ENCODE measurements around the gene CLSTN2. TPM values are rescaled to one million over a fixed set of nuclear protein-coding genes. Genes with fewer than 3 reads are reported as not detected.

Gene CLSTN2
- total and polyA plus RNA-seq, 2 of the 4 experiments (the other 2 are of a cell fraction), result under 0.01 to 0.07 TPM

DNA sequence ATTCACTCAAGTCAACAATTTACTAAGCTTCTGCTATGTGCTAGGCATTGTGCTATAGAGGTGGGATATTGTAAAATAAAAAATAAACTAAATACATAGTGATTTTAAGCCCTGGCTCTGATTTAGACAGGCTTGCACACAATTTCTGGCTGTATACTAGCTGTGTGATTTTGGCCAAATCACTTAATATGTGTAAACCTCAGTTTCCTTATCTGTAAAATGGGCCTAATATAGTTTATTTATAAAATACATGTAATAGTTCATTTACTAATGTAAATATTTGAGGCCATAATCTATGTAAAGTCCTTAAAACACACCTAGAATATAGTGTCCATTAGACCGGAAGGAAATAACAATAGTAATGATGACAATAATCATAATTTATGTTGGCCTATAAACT lies 363.1 kb downstream of the CLSTN2 start:
- no TSS peak for BruUV-seq (replicated peaks)
- no peak overlapping the region for H4K91ac ChIP-seq (ENCODE audit: insufficient read depth, low read depth, low read length)
- H3K23ac ChIP-seq (ENCODE audit: low read depth, low read length), result no peak overlapping the region
- no peak overlapping the region for H4K5ac ChIP-seq (ENCODE audit: low read depth, low read length)
- H3K27me3 ChIP-seq (ENCODE audit: control insufficient read depth, insufficient read depth, low read length), result no peaks in the 10 kb centered on the region
- in situ Hi-C loops (cut with MboI; ENCODE audit: low sequenced_read_pairs) (no loop called here), intact Hi-C loops (cut with micrococcal nuclease) (no loop called here), dilution Hi-C loops (cut with HindIII; ENCODE audit: low sequenced_read_pairs, unreplicated experiment) (no loop called here)
- no peak overlapping the region for H3K9ac ChIP-seq (ENCODE audit: low read depth, low read length)
- H3K9me1 ChIP-seq (ENCODE audit: insufficient read depth, low read length), result no peaks in the 10 kb centered on the region
- H3K4me3 ChIP-seq (ENCODE audit: insufficient read depth, low read depth, low read length), result no peak overlapping the region
- no peak overlapping the region for H3K4me2 ChIP-seq (ENCODE audit: low read depth, low read length)
- no peak overlapping the region for H2BK15ac ChIP-seq (ENCODE audit: low read depth, low read length)
- WGBS, 2 experiments (ENCODE audit: extremely low coverage in 2 of 2, insufficient read length in 1 of 2), result no CpG with 5 or more reads among the region's 1 CpG
- no peak overlapping the region for H3K27ac ChIP-seq (ENCODE audit: insufficient read depth, low read length)
- no peaks in the 10 kb centered on the region for H3K36me3 ChIP-seq (ENCODE audit: control insufficient read depth, insufficient read depth, low read length)
- TF ChIP-seq, protein P1, sequence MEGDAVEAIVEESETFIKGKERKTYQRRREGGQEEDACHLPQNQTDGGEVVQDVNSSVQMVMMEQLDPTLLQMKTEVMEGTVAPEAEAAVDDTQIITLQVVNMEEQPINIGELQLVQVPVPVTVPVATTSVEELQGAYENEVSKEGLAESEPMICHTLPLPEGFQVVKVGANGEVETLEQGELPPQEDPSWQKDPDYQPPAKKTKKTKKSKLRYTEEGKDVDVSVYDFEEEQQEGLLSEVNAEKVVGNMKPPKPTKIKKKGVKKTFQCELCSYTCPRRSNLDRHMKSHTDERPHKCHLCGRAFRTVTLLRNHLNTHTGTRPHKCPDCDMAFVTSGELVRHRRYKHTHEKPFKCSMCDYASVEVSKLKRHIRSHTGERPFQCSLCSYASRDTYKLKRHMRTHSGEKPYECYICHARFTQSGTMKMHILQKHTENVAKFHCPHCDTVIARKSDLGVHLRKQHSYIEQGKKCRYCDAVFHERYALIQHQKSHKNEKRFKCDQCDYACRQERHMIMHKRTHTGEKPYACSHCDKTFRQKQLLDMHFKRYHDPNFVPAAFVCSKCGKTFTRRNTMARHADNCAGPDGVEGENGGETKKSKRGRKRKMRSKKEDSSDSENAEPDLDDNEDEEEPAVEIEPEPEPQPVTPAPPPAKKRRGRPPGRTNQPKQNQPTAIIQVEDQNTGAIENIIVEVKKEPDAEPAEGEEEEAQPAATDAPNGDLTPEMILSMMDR (conservative IDR thresholded peaks at IDR 0.05; ENCODE audit: low read depth, low read length), result no peak
- TF ChIP-seq NFE2L2 (IDR thresholded peaks at IDR 0.05; ENCODE audit: low read depth, low read length), result no peak
- TF ChIP-seq MAFK (IDR thresholded peaks at IDR 0.05; ENCODE audit: low read depth, low read length), result no peak
- TF ChIP-seq RFX5 (IDR thresholded peaks at IDR 0.05; ENCODE audit: low read depth, low read length), result no peak
- no peak for TF ChIP-seq BHLHE40 (IDR thresholded peaks at IDR 0.05; ENCODE audit: low read depth, low read length)
- DNase-seq (no peak), ATAC-seq (ENCODE audit: low read depth) (no peak)
- H4K8ac ChIP-seq (ENCODE audit: low read depth in 2 of 2, low read length in 2 of 2), result no peak overlapping the region
- ChIA-PET CTCF (no interaction called here), POLR2A (ENCODE audit: unreplicated experiment) (no interaction called here)
- no peak overlapping the region for H2AFZ ChIP-seq (replicated peaks; ENCODE audit: low read length, poor library complexity)
- H2BK120ac ChIP-seq (ENCODE audit: low read depth, low read length), result no peak overlapping the region
- H3K18ac ChIP-seq (ENCODE audit: low read depth, low read length), result no peak overlapping the region
- H2BK5ac ChIP-seq (ENCODE audit: low read depth, low read length, poor library complexity, severe bottlenecking), result no peak overlapping the region
- no peak overlapping the region for H2AK9ac ChIP-seq (replicated peaks; ENCODE audit: low read depth, low read length, poor library complexity)
- no peaks in the 10 kb centered on the region for H3K79me1 ChIP-seq (ENCODE audit: low read depth in 1 of 2, low read length in 2 of 2)
- H4K20me1 ChIP-seq (ENCODE audit: insufficient read depth, low read length), result no peaks in the 10 kb centered on the region
- H3K9me3 ChIP-seq (ENCODE audit: control insufficient read depth, insufficient read depth, low read length), result no peaks in the 10 kb centered on the region
- no peak overlapping the region for H3K4ac ChIP-seq (ENCODE audit: low read depth, low read length)
- no peak overlapping the region for H3K14ac ChIP-seq (replicated peaks; ENCODE audit: low read depth, low read length)
- H2BK20ac ChIP-seq (ENCODE audit: low read depth, low read length), result no peak overlapping the region
- H2AK5ac ChIP-seq (ENCODE audit: low read depth, low read length), result no peak overlapping the region
- no peaks in the 10 kb centered on the region for H3K4me1 ChIP-seq (ENCODE audit: control insufficient read depth, insufficient read depth, low read length)
- no peak overlapping the region for H3K56ac ChIP-seq (ENCODE audit: extremely low read depth, insufficient read depth, low read length)

Measured in IMR-90 (cell line).